Vagina (tissue), 2 donors: ENCODE data around the gene SLC40A1. TPM values are rescaled to one million over a fixed set of nuclear protein-coding genes. Genes with fewer than 3 reads are reported as not detected.
A peak's percentile ranks its signal among the peaks of the same experiment; 100 is the strongest.

Source experiments
- DNase-seq, 2 donors: peaks; one replicate each; pipeline ENCODE4 v3.0.0-alpha.2; 2017; ENCODE audit errors: extremely low spot score in 2 of 2
- H3K27ac ChIP-seq: fragments of 200-600 bp; sonication (generic); one replicate; pipeline ENCODE4 v1.5.1; 2019
- H3K27me3 ChIP-seq: fragments of 200-600 bp; sonication (generic); one replicate; pipeline ENCODE4 v1.5.1; 2019
- H3K36me3 ChIP-seq, 2 donors: fragments of 200-600 bp; sonication (generic); one replicate each; pipeline ENCODE4 v1.5.1; 2017 to 2019
- H3K4me1 ChIP-seq: fragments of 200-600 bp; sonication (generic); one replicate; pipeline ENCODE4 v1.5.1; 2019
- H3K4me3 ChIP-seq, 2 donors: fragments of 200-600 bp; sonication (generic); 1 replicate in 1 of 2; 2 replicates in 1 of 2; pipeline ENCODE4 v1.5.1; 2016 to 2019
- H3K9me3 ChIP-seq: fragments of 200-600 bp; sonication (generic); one replicate; pipeline ENCODE4 v1.5.1; 2019
- POLR2A ChIP-seq, 2 donors: fragments of 450-650 bp; IDR thresholded peaks; one replicate each; pipeline ENCODE4 v1.6.1; 2017; ENCODE audit warnings: antibody characterized with exemption in 2 of 2, mild to moderate bottlenecking in 2 of 2, moderate library complexity in 2 of 2
- POLR2AphosphoS5 ChIP-seq, 2 donors: sonication (generic); formaldehyde crosslinking; IDR thresholded peaks; one replicate each; pipeline ENCODE4 v1.9.0; 2017; ENCODE audit warnings: antibody characterized with exemption in 2 of 2, mild to moderate bottlenecking in 2 of 2, low read depth in 1 of 2; ENCODE audit not compliant: insufficient read depth in 1 of 2
- intact Hi-C: fragments of 100-400 bp; cut with DNase I; formaldehyde crosslinking; loops from one replicate; pipeline ENCODE4 v1.15.1; 2023
- total RNA-seq: library from RNA; depleted of rRNA; stranded (reverse); fragments of >200 nt; gene quantifications from one replicate; pipeline ENCODE4 v1.2.3, GENCODE V29; 2016
- TF ChIP-seq, protein P1 (sequence below), 3 experiments: fragments of 450-650 bp in 2 of 3; fragments of 200-600 bp in 1 of 3; sonication (generic) in 1 of 3; IDR thresholded peaks; one replicate each; pipeline ENCODE4 v1.5.1; 2017 to 2019; ENCODE audit warnings: antibody characterized with exemption in 3 of 3, mild to moderate bottlenecking in 2 of 3, moderate library complexity in 2 of 3

The SLC40A1 gene, protein sequence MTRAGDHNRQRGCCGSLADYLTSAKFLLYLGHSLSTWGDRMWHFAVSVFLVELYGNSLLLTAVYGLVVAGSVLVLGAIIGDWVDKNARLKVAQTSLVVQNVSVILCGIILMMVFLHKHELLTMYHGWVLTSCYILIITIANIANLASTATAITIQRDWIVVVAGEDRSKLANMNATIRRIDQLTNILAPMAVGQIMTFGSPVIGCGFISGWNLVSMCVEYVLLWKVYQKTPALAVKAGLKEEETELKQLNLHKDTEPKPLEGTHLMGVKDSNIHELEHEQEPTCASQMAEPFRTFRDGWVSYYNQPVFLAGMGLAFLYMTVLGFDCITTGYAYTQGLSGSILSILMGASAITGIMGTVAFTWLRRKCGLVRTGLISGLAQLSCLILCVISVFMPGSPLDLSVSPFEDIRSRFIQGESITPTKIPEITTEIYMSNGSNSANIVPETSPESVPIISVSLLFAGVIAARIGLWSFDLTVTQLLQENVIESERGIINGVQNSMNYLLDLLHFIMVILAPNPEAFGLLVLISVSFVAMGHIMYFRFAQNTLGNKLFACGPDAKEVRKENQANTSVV
- 53.3 TPM for total RNA-seq

GRCh38 chr2:189580658-189581353 is at the start of gene SLC40A1:
TSS of gene SLC40A1 (minus strand) at chr2:189580786. CDS start at chr2:189580460, 326 bp downstream.
- no peaks in the 10 kb centered on the region for H3K9me3 ChIP-seq
- DNase-seq: no peak

DNA sequence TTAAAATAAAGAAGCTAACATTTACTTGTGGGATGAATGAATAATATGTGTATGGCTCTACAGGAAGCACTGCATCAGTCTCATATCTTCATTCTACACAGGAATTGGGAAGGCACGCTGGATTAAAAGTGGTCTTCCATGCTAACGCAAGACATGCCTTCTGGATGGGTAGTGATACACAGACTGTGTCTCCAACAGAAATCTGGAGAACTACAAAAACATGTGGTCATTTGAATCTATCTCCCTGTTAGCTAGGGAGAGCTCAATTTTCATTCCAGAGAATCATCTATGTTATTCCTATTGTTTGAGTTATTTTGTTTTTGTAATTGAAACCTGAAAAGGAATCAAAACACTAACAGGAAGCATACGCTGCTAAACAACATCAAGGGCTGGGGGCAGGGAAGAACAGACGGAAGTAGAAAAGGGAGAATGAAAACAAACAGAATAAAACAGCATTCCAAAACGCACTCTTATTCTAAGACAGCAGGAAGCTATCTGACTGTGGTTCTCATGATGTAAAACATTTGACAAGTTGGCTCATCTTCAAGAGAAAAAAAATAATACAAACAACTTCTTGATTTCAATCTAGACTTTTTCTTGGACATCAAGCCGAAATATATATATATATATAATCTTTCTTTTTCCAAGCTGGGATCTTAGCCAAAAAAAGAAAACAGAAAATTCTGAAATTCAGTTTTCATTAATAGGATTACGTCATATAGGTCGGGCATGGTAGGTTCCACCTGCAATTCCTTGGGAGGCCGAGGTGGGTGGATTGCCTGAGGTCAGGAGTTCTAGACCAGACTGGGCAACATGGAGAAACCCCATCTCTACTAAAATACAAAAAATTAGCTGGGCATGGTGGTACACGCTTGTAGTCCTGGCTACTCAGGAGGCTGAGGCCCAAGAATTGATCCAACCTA is 49.2 kb upstream of the SLC40A1 start:
- H3K4me3 ChIP-seq: no peak overlapping the region
- H3K27ac ChIP-seq: no peak overlapping the region
- no peaks in the 10 kb centered on the region for H3K4me1 ChIP-seq
- H3K27me3 ChIP-seq: no peaks in the 10 kb centered on the region
- no peaks in the 10 kb centered on the region for H3K9me3 ChIP-seq
- intact Hi-C loops: no loop called here
- TF ChIP-seq, protein P1, sequence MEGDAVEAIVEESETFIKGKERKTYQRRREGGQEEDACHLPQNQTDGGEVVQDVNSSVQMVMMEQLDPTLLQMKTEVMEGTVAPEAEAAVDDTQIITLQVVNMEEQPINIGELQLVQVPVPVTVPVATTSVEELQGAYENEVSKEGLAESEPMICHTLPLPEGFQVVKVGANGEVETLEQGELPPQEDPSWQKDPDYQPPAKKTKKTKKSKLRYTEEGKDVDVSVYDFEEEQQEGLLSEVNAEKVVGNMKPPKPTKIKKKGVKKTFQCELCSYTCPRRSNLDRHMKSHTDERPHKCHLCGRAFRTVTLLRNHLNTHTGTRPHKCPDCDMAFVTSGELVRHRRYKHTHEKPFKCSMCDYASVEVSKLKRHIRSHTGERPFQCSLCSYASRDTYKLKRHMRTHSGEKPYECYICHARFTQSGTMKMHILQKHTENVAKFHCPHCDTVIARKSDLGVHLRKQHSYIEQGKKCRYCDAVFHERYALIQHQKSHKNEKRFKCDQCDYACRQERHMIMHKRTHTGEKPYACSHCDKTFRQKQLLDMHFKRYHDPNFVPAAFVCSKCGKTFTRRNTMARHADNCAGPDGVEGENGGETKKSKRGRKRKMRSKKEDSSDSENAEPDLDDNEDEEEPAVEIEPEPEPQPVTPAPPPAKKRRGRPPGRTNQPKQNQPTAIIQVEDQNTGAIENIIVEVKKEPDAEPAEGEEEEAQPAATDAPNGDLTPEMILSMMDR (IDR thresholded peaks at IDR 0.05): no peak
- TF ChIP-seq POLR2AphosphoS5 (IDR thresholded peaks at IDR 0.05; ENCODE audit: insufficient read depth in 1 of 2, low read depth in 1 of 2) (no peak), POLR2A (IDR thresholded peaks at IDR 0.05) (no peak)
- no peaks in the 10 kb centered on the region for H3K36me3 ChIP-seq
- DNase-seq: no peak

More at GRCh38 chr2:189580658-189581353, at the start of gene SLC40A1:
- Histone ChIP-seq H3K27me3 (no peaks in the 10 kb centered on the region), H3K36me3 (peaks cover 0 to 4% of the 10 kb centered on the region in 2 donors), H3K4me3 (peak within 1 kb of the TSS; percentile 54 to 71), H3K4me1 (peaks cover 39% of the 10 kb centered on the region), H3K27ac (peak within 1 kb of the TSS; percentile 78)
- TF ChIP-seq, protein P1 (IDR thresholded peaks at IDR 0.05): no peak
- peak in 1 of 2 donors; percentile 75 for TF ChIP-seq POLR2A (IDR thresholded peaks at IDR 0.05)
- peak in 1 of 2 donors; percentile 88 for TF ChIP-seq POLR2AphosphoS5 (IDR thresholded peaks at IDR 0.05; ENCODE audit: insufficient read depth in 1 of 2, low read depth in 1 of 2)
- intact Hi-C loops: no loop called here

GRCh38 chr2:189628817-189629530 is 48.4 kb upstream of the SLC40A1 start:
- Histone ChIP-seq H3K4me3 (no peak overlapping the region), H3K9me3 (no peaks in the 10 kb centered on the region), H3K4me1 (no peaks in the 10 kb centered on the region), H3K27me3 (no peaks in the 10 kb centered on the region), H3K36me3 (no peaks in the 10 kb centered on the region), H3K27ac (no peak overlapping the region)
- DNase-seq: no peak
- intact Hi-C loops: no loop called here
- TF ChIP-seq POLR2A (IDR thresholded peaks at IDR 0.05): no peak
- no peak for TF ChIP-seq POLR2AphosphoS5 (IDR thresholded peaks at IDR 0.05; ENCODE audit: insufficient read depth in 1 of 2, low read depth in 1 of 2)
- TF ChIP-seq, protein P1 (IDR thresholded peaks at IDR 0.05): no peak

DNA sequence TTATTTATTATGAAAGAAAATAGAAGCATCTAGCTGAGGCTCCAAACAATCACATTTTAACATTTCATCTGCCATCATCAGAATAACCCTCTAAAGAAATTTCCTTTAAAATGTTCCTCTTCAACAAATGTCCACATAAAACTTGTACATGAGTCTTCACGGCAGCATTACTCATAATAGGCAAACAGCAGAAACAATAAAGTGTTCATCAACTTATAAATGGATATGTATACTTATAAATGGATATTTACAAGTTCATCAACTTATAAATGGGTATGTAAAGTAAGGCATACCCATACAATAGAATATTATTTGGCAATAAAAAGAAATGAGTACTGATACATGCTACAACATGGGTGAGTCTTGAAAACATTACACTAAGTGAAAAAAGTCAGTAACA is 47.2 kb upstream of the SLC40A1 start:
- TF ChIP-seq POLR2A (IDR thresholded peaks at IDR 0.05) (no peak), POLR2AphosphoS5 (IDR thresholded peaks at IDR 0.05; ENCODE audit: insufficient read depth in 1 of 2, low read depth in 1 of 2) (no peak)
- TF ChIP-seq, protein P1 (IDR thresholded peaks at IDR 0.05): no peak
- H3K4me3 ChIP-seq: no peak overlapping the region
- no peaks in the 10 kb centered on the region for H3K36me3 ChIP-seq
- H3K4me1 ChIP-seq: no peaks in the 10 kb centered on the region
- no peak for DNase-seq
- no peaks in the 10 kb centered on the region for H3K27me3 ChIP-seq
- H3K9me3 ChIP-seq: no peaks in the 10 kb centered on the region
- intact Hi-C loops: no loop called here
- H3K27ac ChIP-seq: no peak overlapping the region
